Kidney (tissue), 14 donors: ENCODE results near the gene TEP1. TPM values are rescaled to one million over a fixed set of nuclear protein-coding genes. Genes with fewer than 3 reads are reported as not detected.

Experiments
- DNase-seq, 5 donors: peaks; one replicate each; pipeline ENCODE4 v3.0.0-alpha.2; 2013 to 2020
- FAIRE-seq: peaks from 2 replicates; lab custom pipeline; 2012; peaks lifted over from hg19 to GRCh38; lab: Jason Lieb, UNC
- H3K27ac ChIP-seq, 2 donors: one replicate each; pipeline ENCODE4 v1.7.0; 2013; ENCODE audit warnings: low read depth in 2 of 2, low read length in 2 of 2, inconsistent platforms in 1 of 2
- H3K27me3 ChIP-seq: one replicate; pipeline ENCODE4 v1.7.1; 2013; ENCODE audit warnings: low read length, inconsistent platforms; ENCODE audit not compliant: control insufficient read depth, insufficient read depth
- H3K36me3 ChIP-seq, 3 donors: one replicate each; pipeline versions ENCODE4 v1.7.0 to v1.7.1; 2013; ENCODE audit warnings: low read length in 3 of 3, control low read depth in 1 of 3, inconsistent platforms in 1 of 3; ENCODE audit not compliant: insufficient read depth in 3 of 3, control insufficient read depth in 2 of 3
- H3K4me1 ChIP-seq, 3 donors: one replicate each; pipeline versions ENCODE4 v1.7.0 to v1.7.1; 2013; ENCODE audit warnings: low read length in 3 of 3, inconsistent platforms in 1 of 3, low read depth in 1 of 3; ENCODE audit not compliant: control insufficient read depth in 2 of 3, insufficient read depth in 2 of 3
- H3K4me3 ChIP-seq, 3 donors: one replicate each; pipeline versions ENCODE4 v1.7.0 to v1.8.1; 2013; ENCODE audit warnings: low read length in 3 of 3, control low read depth in 1 of 3, inconsistent platforms in 1 of 3
- H3K9ac ChIP-seq, 3 donors: one replicate each; pipeline versions ENCODE4 v1.7.0 to v1.7.1; 2013; ENCODE audit warnings: low read length in 3 of 3, control low read depth in 1 of 3, inconsistent platforms in 1 of 3
- H3K9me3 ChIP-seq, 3 donors: one replicate each; pipeline versions ENCODE4 v1.7.0 to v1.7.1; 2013; ENCODE audit warnings: low read length in 3 of 3, control low read depth in 1 of 3, inconsistent platforms in 1 of 3; ENCODE audit not compliant: control insufficient read depth in 2 of 3, insufficient read depth in 1 of 3
- CTCF ChIP-seq: IDR thresholded peaks from 3 replicates; pipeline ENCODE4 v1.5.1; 2012; ENCODE audit warnings: mild to moderate bottlenecking, moderate library complexity, borderline replicate concordance; ENCODE audit not compliant: insufficient read depth; ENCODE audit errors: extremely low read depth
- intact Hi-C: fragments of 100-400 bp; cut with DNase I; formaldehyde crosslinking; loops from one replicate; pipeline ENCODE4 v1.11.1; 2022
- polyA plus RNA-seq: library from polyadenylated mRNA; stranded (reverse); fragments of 350-450 nt; fragmentation: Illumina TruSeq; extraction: RNeasy Lipid Tissue Mini Kit (QIAGEN cat#74804); gene quantifications from one replicate; pipeline ENCODE4 v1.2.3, GENCODE V29; 2014; ENCODE audit warnings: low read depth, low replicate concordance; ENCODE audit not compliant: insufficient read depth
- total RNA-seq: library from RNA; stranded (reverse); fragmentation: NEBNext Ultra II Directional; extraction: Animal tissue kit (Norgen Biotek cat#: 25700); gene quantifications from one replicate; pipeline ENCODE4 v1.2.1, GENCODE V29; 2021
- donor health status: control.
- donor health status: control.
- donor health status: control.
- donor health status: control.
- donor health status: control.
- donor health status: DM: yes; HTN: yes; CAD: no.
- donor health status: Normal renal cell carcinoma (clear cell type).

The TEP1 gene
- total and polyA plus RNA-seq, 2 donors from 2014 or later = 11.2 to 45.2 TPM

DNA sequence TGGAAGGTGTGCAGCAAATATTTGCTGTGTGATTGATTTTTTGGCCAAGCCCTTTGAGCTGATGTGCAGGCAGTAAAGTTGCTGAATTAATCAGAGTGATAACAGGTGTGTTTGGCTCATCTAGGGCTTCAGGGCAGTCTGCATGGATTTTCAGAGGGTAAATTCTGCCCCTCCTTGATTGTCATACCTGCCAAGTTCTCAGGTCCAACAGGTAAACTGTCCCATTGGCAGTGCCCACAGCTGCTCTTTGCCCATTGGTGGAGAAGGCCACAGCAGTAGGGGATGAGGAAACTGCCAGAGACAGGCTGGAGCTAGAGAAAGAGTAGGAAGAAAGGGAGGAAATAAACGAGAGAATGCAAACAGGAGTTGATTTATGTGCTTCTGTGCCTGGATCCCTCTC is 33.6 kb downstream of the TEP1 start:
- Histone ChIP-seq H3K4me3 (no peak overlapping the region), H3K27ac (no peak overlapping the region), H3K27me3 (no peaks in the 10 kb centered on the region), H3K9me3 (no peaks in the 10 kb centered on the region), H3K36me3 (peaks cover 0 to 72% (median 56%) of the 10 kb centered on the region in 3 donors), H3K4me1 (no peaks in the 10 kb centered on the region), H3K9ac (no peak overlapping the region)
- intact Hi-C loops = no loop called here
- no peak for TF ChIP-seq CTCF
- FAIRE-seq (no peak), DNase-seq (no peak)

DNA sequence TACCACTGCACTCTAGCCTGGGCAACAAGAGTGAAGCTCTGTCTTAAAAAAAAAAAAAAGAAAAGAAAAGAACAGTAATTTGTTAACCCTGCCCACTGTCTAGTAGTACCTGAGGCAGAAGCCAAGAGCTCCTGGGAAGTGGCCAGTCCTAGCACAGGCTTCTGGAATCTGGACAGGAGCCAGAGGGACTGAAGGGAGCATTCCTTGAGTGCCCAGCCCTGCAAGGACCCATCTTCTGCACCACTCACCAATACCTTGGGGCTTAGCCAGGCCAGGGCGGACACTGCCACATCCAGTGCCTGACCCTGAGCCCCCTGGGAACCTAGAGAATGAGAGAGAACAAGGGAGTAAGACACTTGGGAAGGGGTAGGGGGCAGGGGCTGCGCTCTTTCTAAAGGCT is 36.1 kb downstream of the TEP1 start:
- FAIRE-seq = no peak
- intact Hi-C loops = no loop called here
- no peak overlapping the region for H3K4me3 ChIP-seq
- no peak overlapping the region for H3K9ac ChIP-seq
- H3K36me3 ChIP-seq = peaks cover 3 to 74% (median 59%) of the 10 kb centered on the region in 3 donors
- no peak for DNase-seq
- H3K4me1 ChIP-seq = no peaks in the 10 kb centered on the region
- no peaks in the 10 kb centered on the region for H3K27me3 ChIP-seq
- no peaks in the 10 kb centered on the region for H3K9me3 ChIP-seq
- TF ChIP-seq CTCF = no peak
- no peak overlapping the region for H3K27ac ChIP-seq

DNA sequence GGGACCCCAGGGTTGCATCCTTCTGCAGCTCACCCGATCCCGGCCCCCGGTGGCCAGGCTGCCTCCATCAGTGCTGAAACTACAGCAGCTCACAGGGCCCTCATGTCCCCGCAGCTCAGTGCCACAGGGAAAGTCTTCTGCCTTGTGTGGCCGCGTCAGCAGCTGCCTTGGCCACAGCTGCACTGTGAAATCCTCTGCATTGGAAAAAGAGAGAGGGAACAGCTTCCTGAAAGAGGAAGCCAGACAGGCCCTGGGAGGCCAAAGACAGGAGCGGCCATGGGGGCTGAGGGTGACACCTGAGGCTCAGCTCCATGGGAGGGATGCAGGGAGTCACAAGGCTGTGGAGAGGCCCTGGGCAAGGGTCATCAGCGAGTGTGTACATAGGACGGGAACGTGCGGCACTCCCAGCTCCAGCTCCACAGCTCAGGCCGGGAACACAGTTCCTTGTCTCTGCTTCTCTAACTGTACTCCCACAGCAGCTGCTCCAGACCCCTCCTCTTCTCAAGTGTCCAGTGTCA is 37.2 kb downstream of the TEP1 start:
- no peak for FAIRE-seq
- H3K27ac ChIP-seq = no peak overlapping the region
- DNase-seq = peak in 4 of 5 donors; percentile 34 to 59 (median 54)
- intact Hi-C loops = no loop called here
- no peaks in the 10 kb centered on the region for H3K27me3 ChIP-seq
- no peaks in the 10 kb centered on the region for H3K9me3 ChIP-seq
- no peak overlapping the region for H3K9ac ChIP-seq
- H3K4me1 ChIP-seq = no peaks in the 10 kb centered on the region
- H3K4me3 ChIP-seq = no peak overlapping the region
- no peak for TF ChIP-seq CTCF
- peaks cover 3 to 71% (median 57%) of the 10 kb centered on the region in 3 donors for H3K36me3 ChIP-seq

- Histone ChIP-seq H3K36me3 (peaks cover 3 to 70% (median 62%) of the 10 kb centered on the region in 3 donors), H3K27ac (no peak overlapping the region), H3K9ac (no peak overlapping the region), H3K9me3 (no peaks in the 10 kb centered on the region), H3K27me3 (no peaks in the 10 kb centered on the region), H3K4me1 (no peaks in the 10 kb centered on the region), H3K4me3 (no peak overlapping the region)
- DNase-seq (no peak), FAIRE-seq (no peak)
- intact Hi-C loops = no loop called here
- no peak for TF ChIP-seq CTCF
Observed at GRCh38 chr14:20375471-20375870, 37.8 kb downstream of the TEP1 start.
